ENCODE results near the gene URB2.

The URB2 gene

GRCh38 chr1:229625915-229626831, at the start of gene URB2, which contains the start of gene TAF5L:
Gene URB2 (plus strand): TSS chr1:229626247. CDS start chr1:229627634, 1,387 bp downstream.
Gene TAF5L (minus strand): TSS chr1:229626122. CDS start chr1:229614482, 11,640 bp downstream.
- peak; percentile 98 for DNase-seq (ENCODE audit: extremely low spot score)
- ChIA-PET CTCF (interaction anchor here (1.2 to 1.5 kb wide), 2 partner anchors 10 to 68 kb away, joined by 3 to 4 read pairs; partner anchors contain the start of gene ABCB10), POLR2A (interaction anchor here (1.0 to 5.5 kb wide), 6 partner anchors 9 to 118 kb away, joined by 3 to 52 read pairs (median 4); partner anchors contain the start of genes ABCB10 and NUP133)
- TF ChIP-seq HDGF (IDR thresholded peaks at IDR 0.05; ENCODE audit: borderline replicate concordance) (no peak), TARDBP (IDR thresholded peaks at IDR 0.05) (no peak), LEF1 (IDR thresholded peaks at IDR 0.05; ENCODE audit: borderline replicate concordance) (peak; percentile 19; the same call in 1 of the 2 replicates), ZNF384 (IDR thresholded peaks at IDR 0.05) (no peak), L3MBTL2 (conservative IDR thresholded peaks at IDR 0.05) (peak; percentile 63), ELF4 (IDR thresholded peaks at IDR 0.05) (no peak), CTBP1 (IDR thresholded peaks at IDR 0.05; ENCODE audit: borderline replicate concordance) (no peak), BHLHE40 (IDR thresholded peaks at IDR 0.05; ENCODE audit: borderline replicate concordance) (no peak), PKNOX1 (IDR thresholded peaks at IDR 0.05) (peak; percentile 45; the same call in 1 of the 2 replicates), FOXM1 (IDR thresholded peaks at IDR 0.05; ENCODE audit: borderline replicate concordance) (peak; percentile 73), FOXK2 (IDR thresholded peaks at IDR 0.05) (no peak; the same call in 1 of the 2 replicates), SP1 (IDR thresholded peaks at IDR 0.05) (no peak), FOXA1 (IDR thresholded peaks at IDR 0.05) (no peak), SUZ12 (IDR thresholded peaks at IDR 0.05) (no peak), ARNT (IDR thresholded peaks at IDR 0.05) (peak; percentile 89), NFRKB (IDR thresholded peaks at IDR 0.05) (no peak)

GRCh38 chr1:229578168-229579058, 47.6 kb upstream of the URB2 start:
- ChIA-PET POLR2A (interaction anchor here (1.3 to 1.5 kb wide), 2 partner anchors 21 to 70 kb away, joined by 3 to 4 read pairs; partner anchors contain the start of gene NUP133), CTCF (no interaction called here)
- TF ChIP-seq FOXK2 (IDR thresholded peaks at IDR 0.05) (no peak), ARNT (IDR thresholded peaks at IDR 0.05) (no peak)
- DNase-seq (ENCODE audit: extremely low spot score), result no peak

- ChIA-PET CTCF (no interaction called here), POLR2A (interaction anchor here (1.3 to 1.5 kb wide), 3 partner anchors 20 to 71 kb away, joined by 3 to 4 read pairs (median 4); partner anchors contain the start of genes ABCB10 and NUP133)
These were observed 46.9 kb upstream of the URB2 start for GRCh38 chr1:229579059-229579673.

GRCh38 chr1:229581485-229581884, 44.6 kb upstream of the URB2 start:
- TF ChIP-seq FOXK2 (IDR thresholded peaks at IDR 0.05) (no peak), ELF4 (IDR thresholded peaks at IDR 0.05) (no peak), HDGF (IDR thresholded peaks at IDR 0.05; ENCODE audit: borderline replicate concordance) (no peak), SUZ12 (IDR thresholded peaks at IDR 0.05) (no peak), FOXM1 (IDR thresholded peaks at IDR 0.05; ENCODE audit: borderline replicate concordance) (no peak), BHLHE40 (IDR thresholded peaks at IDR 0.05; ENCODE audit: borderline replicate concordance) (no peak), CTBP1 (IDR thresholded peaks at IDR 0.05; ENCODE audit: borderline replicate concordance) (no peak), ZNF384 (IDR thresholded peaks at IDR 0.05) (no peak), NFRKB (IDR thresholded peaks at IDR 0.05) (no peak), LEF1 (IDR thresholded peaks at IDR 0.05; ENCODE audit: borderline replicate concordance) (no peak), FOXA1 (IDR thresholded peaks at IDR 0.05) (no peak), TARDBP (IDR thresholded peaks at IDR 0.05) (no peak), ARNT (IDR thresholded peaks at IDR 0.05) (no peak), SP1 (IDR thresholded peaks at IDR 0.05) (no peak), L3MBTL2 (conservative IDR thresholded peaks at IDR 0.05) (no peak)
- ChIA-PET POLR2A (no interaction called here), CTCF (no interaction called here)
- no peak for DNase-seq (ENCODE audit: extremely low spot score)

More at GRCh38 chr1:229579059-229579673, 46.9 kb upstream of the URB2 start:
- TF ChIP-seq ZNF384 (IDR thresholded peaks at IDR 0.05) (no peak), HDGF (IDR thresholded peaks at IDR 0.05; ENCODE audit: borderline replicate concordance) (peak; percentile 84; the same call in 1 of the 2 replicates), CTBP1 (IDR thresholded peaks at IDR 0.05; ENCODE audit: borderline replicate concordance) (no peak), SP1 (IDR thresholded peaks at IDR 0.05) (no peak)
- no peak for DNase-seq (ENCODE audit: extremely low spot score)

- POLR2A ChIA-PET, result no interaction called here
- no peak for DNase-seq (ENCODE audit: extremely low spot score)
- CTCF ChIA-PET, result no interaction called here
- TF ChIP-seq TARDBP (IDR thresholded peaks at IDR 0.05) (no peak), NFRKB (IDR thresholded peaks at IDR 0.05) (no peak), SP1 (IDR thresholded peaks at IDR 0.05) (no peak), ELF4 (IDR thresholded peaks at IDR 0.05) (no peak), FOXK2 (IDR thresholded peaks at IDR 0.05) (no peak)
These were observed 43.9 kb upstream of the URB2 start for GRCh38 chr1:229582011-229582694.

- POLR2A ChIA-PET, result interaction anchor here (1.3 kb wide), 2 partner anchors 24 to 75 kb away, joined by 3 to 6 read pairs; partner anchors contain the start of genes ABCB10 and NUP133
- TF ChIP-seq SUZ12 (IDR thresholded peaks at IDR 0.05), result no peak
- no peak for TF ChIP-seq CTBP1 (IDR thresholded peaks at IDR 0.05; ENCODE audit: borderline replicate concordance)
- no peak for TF ChIP-seq HDGF (IDR thresholded peaks at IDR 0.05; ENCODE audit: borderline replicate concordance)
- no peak for TF ChIP-seq NFRKB (IDR thresholded peaks at IDR 0.05)
- no peak for TF ChIP-seq L3MBTL2 (conservative IDR thresholded peaks at IDR 0.05)
- no peak for TF ChIP-seq FOXK2 (IDR thresholded peaks at IDR 0.05)
- TF ChIP-seq SP1 (IDR thresholded peaks at IDR 0.05), result no peak
- no peak for TF ChIP-seq FOXA1 (IDR thresholded peaks at IDR 0.05)
- TF ChIP-seq ZNF384 (IDR thresholded peaks at IDR 0.05), result no peak
- TF ChIP-seq TARDBP (IDR thresholded peaks at IDR 0.05), result no peak
- no peak for TF ChIP-seq FOXM1 (IDR thresholded peaks at IDR 0.05; ENCODE audit: borderline replicate concordance)
- no peak for TF ChIP-seq ELF4 (IDR thresholded peaks at IDR 0.05)
- TF ChIP-seq ARNT (IDR thresholded peaks at IDR 0.05), result no peak
- no peak for TF ChIP-seq PKNOX1 (IDR thresholded peaks at IDR 0.05)
- no peak for TF ChIP-seq LEF1 (IDR thresholded peaks at IDR 0.05; ENCODE audit: borderline replicate concordance)
- TF ChIP-seq BHLHE40 (IDR thresholded peaks at IDR 0.05; ENCODE audit: borderline replicate concordance), result no peak
- DNase-seq (ENCODE audit: extremely low spot score), result no peak
- CTCF ChIA-PET, result no interaction called here
These were observed 43.3 kb upstream of the URB2 start for GRCh38 chr1:229582715-229583114.

Data from HEK293T (cell line).